Naive thymus-derived CD4-positive, alpha-beta T cell (primary cell): Measurements from ENCODE around the gene NEK7. TPM values are rescaled to one million over a fixed set of nuclear protein-coding genes. Genes with fewer than 3 reads are reported as not detected.

ENCODE experiments used
- ATAC-seq: fragments of 150-1000 bp; cut with Tn5 transposase; 2 replicates; pipeline ENCODE4 v1.10.0; 2021; ENCODE audit warnings: mild to moderate bottlenecking, moderate library complexity
- CTCF ChIA-PET: fragments of 350-600 bp; sonication (Branson Sonifier 250); formaldehyde crosslinking; loops from one replicate; lab custom pipeline; 2021; ENCODE audit warnings: antibody characterized with exemption; lab: Charles Lee
- POLR2A ChIA-PET: fragments of 350-600 bp; sonication (Branson Sonifier 250); formaldehyde crosslinking; loops from one replicate; lab custom pipeline; 2021; ENCODE audit warnings: antibody characterized with exemption, inconsistent platforms; lab: Charles Lee
- DNase-seq, 9 donors: peaks; one replicate each; pipeline versions ENCODE4 v3.0.0 to v3.0.0-alpha.2; 2020 to 2022; ENCODE audit warnings: mixed read lengths in 1 of 9
- H3K27ac ChIP-seq: one replicate; pipeline ENCODE4 v1.7.0; 2013; ENCODE audit warnings: mild to moderate bottlenecking, low read depth, low read length, moderate library complexity
- H3K27me3 ChIP-seq, 2 donors: one replicate each; pipeline ENCODE4 v1.7.0; 2013; ENCODE audit warnings: low read length in 2 of 2, mild to moderate bottlenecking in 2 of 2, moderate library complexity in 2 of 2; ENCODE audit not compliant: control insufficient read depth in 2 of 2, insufficient read depth in 2 of 2
- H3K36me3 ChIP-seq, 3 experiments: 1 replicate in 2 of 3; 2 replicates in 1 of 3; pipeline ENCODE4 v1.7.0; 2013; ENCODE audit warnings: low read length in 3 of 3, mild to moderate bottlenecking in 3 of 3, moderate library complexity in 1 of 3; ENCODE audit not compliant: insufficient read depth in 3 of 3, control insufficient read depth in 2 of 3
- H3K4me1 ChIP-seq, 2 donors: one replicate each; pipeline ENCODE4 v1.7.0; 2013; ENCODE audit warnings: low read length in 2 of 2, mild to moderate bottlenecking in 2 of 2, moderate library complexity in 1 of 2; ENCODE audit not compliant: control insufficient read depth in 2 of 2, insufficient read depth in 2 of 2
- H3K4me3 ChIP-seq: 2 replicates; pipeline ENCODE4 v1.7.0; 2013; ENCODE audit warnings: mild to moderate bottlenecking, low read length
- H3K9me3 ChIP-seq, 3 experiments: 1 replicate in 2 of 3; 2 replicates in 1 of 3; pipeline ENCODE4 v1.7.0; 2013; ENCODE audit warnings: low read length in 3 of 3; ENCODE audit not compliant: control insufficient read depth in 2 of 3
- H3K27ac Mint-ChIP-seq, 9 donors: one replicate each; pipeline ENCODE4 v1.8.0; 2020 to 2022; ENCODE audit warnings: mixed read lengths in 9 of 9, mild to moderate bottlenecking in 8 of 9, moderate library complexity in 5 of 9, inconsistent platforms in 2 of 9
- H3K27me3 Mint-ChIP-seq, 5 donors: one replicate each; pipeline ENCODE4 v1.8.0; 2021 to 2022; ENCODE audit warnings: mixed read lengths in 5 of 5, mild to moderate bottlenecking in 1 of 5
- H3K36me3 Mint-ChIP-seq, 5 donors: one replicate each; pipeline ENCODE4 v1.8.0; 2020 to 2022; ENCODE audit warnings: mixed read lengths in 5 of 5, mild to moderate bottlenecking in 3 of 5, inconsistent platforms in 1 of 5
- H3K4me1 Mint-ChIP-seq, 7 donors: one replicate each; pipeline ENCODE4 v1.8.0; 2020 to 2022; ENCODE audit warnings: mixed read lengths in 7 of 7, mild to moderate bottlenecking in 3 of 7, inconsistent platforms in 1 of 7
- H3K4me3 Mint-ChIP-seq, 10 donors: one replicate each; pipeline ENCODE4 v1.8.0; 2020 to 2022; ENCODE audit warnings: mild to moderate bottlenecking in 10 of 10, mixed read lengths in 10 of 10, moderate library complexity in 6 of 10, inconsistent platforms in 2 of 10
- H3K9me3 Mint-ChIP-seq, 11 donors: one replicate each; pipeline ENCODE4 v1.8.0; 2020 to 2022; ENCODE audit warnings: mixed read lengths in 11 of 11, mild to moderate bottlenecking in 4 of 11, inconsistent platforms in 1 of 11, moderate library complexity in 1 of 11
- intact Hi-C, 2 donors: fragments of 100-400 bp; cut with micrococcal nuclease; formaldehyde crosslinking; loops; one replicate each; pipeline ENCODE4 v1.15.1; 2023
- polyA plus RNA-seq, 2 donors: library from polyadenylated mRNA; unstranded; fragments of 300-500 nt; fragmentation: Illumina TruSeq; gene quantifications; one replicate each; pipeline ENCODE4 v1.2.3, GENCODE V29; 2021
- total RNA-seq, 6 experiments: library from RNA in 5 of 6; stranded (reverse) in 5 of 6; gene quantifications; 1 replicate in 5 of 6; 2 replicates in 1 of 6; pipeline ENCODE4 v1.2.3 and lab custom pipeline; 2021 to 2026

The NEK7 gene
- total and polyA plus RNA-seq, 7 experiments from 2014 or later: 25.1 to 68.4 (median 44.5) TPM

DNA sequence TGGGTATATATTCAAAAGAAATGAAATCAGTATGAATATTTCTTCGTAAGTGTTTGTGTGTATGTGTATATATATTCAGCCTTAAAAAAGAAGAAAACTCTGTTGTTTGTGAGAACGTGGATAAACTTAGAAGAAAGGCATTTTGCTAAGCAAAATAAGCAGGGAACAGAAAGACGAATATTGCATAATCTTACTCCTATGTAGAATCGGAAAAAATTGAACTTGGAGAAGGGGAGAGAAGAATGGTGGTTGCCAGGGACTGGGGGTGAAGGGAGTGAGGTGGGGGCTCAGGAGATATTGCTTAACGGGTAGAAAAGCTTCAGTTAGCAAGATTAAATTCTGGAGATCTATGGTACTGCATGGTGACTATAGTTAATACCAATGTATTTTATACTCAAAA lies 40.3 kb upstream of the NEK7 start:
- intact Hi-C loops: no loop called here
- H3K9me3 ChIP-seq: no peaks in the 10 kb centered on the region
- H3K27me3 ChIP-seq: no peaks in the 10 kb centered on the region
- DNase-seq (no peak), ATAC-seq (no peak)
- no peak overlapping the region for H3K27ac ChIP-seq
- no peaks in the 10 kb centered on the region for H3K4me1 Mint-ChIP-seq
- H3K4me3 Mint-ChIP-seq: no peak overlapping the region
- ChIA-PET CTCF (no interaction called here), POLR2A (no interaction called here)
- no peaks in the 10 kb centered on the region for H3K36me3 Mint-ChIP-seq
- H3K4me1 ChIP-seq: no peaks in the 10 kb centered on the region
- no peak overlapping the region for H3K4me3 ChIP-seq
- peaks cover 0 to 1% (median 0%) of the 10 kb centered on the region in 11 donors for H3K9me3 Mint-ChIP-seq
- H3K36me3 ChIP-seq: no peaks in the 10 kb centered on the region
- peaks cover 0 to 5% (median 3%) of the 10 kb centered on the region in 5 donors for H3K27me3 Mint-ChIP-seq
- no peak overlapping the region for H3K27ac Mint-ChIP-seq

DNA sequence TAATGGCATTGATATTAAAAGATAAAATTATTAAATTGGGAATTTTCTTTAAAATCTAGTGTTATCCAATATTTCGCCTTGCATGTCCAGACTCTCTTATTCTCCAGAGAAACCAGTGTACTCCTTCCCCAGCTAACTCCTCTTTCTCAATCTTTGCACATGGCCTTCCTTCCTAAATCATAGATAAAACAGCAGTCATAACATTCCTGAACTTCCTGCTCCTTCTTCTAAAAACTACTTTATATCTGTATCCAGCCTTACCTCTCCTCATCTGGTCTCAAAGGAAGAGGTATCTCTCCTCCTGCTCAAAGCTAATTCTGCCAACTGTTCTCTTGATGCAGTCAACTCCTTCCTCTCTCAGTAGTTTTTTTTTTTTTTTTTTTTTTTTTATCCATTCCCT lies 39.5 kb upstream of the NEK7 start:
- ChIA-PET CTCF (no interaction called here), POLR2A (no interaction called here)

DNA sequence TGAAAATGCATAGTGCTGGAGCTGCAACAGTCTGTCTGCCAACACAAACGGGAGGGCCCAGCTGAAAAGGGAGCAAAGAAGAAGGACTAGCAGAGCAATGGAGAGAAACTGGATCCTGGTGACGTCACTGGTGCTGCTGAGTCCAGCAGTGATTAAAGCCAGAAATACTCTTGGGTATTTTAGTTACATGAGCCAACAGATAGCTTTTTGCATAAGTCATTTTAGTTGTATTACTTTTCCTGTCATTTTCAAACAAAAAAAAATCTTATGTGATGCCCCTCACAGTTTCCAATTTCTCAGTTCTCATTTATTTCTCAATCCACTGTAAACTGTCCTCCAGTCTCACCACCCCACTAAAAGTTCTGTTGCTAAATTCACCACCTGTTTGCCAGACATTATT lies 38.7 kb upstream of the NEK7 start:
- ChIA-PET CTCF (no interaction called here), POLR2A (no interaction called here)
- Mint-ChIP-seq H3K27me3 (peaks cover 0 to 5% (median 3%) of the 10 kb centered on the region in 5 donors), H3K4me3 (no peak overlapping the region), H3K36me3 (no peaks in the 10 kb centered on the region), H3K27ac (no peak overlapping the region), H3K9me3 (peaks cover 0 to 1% (median 0%) of the 10 kb centered on the region in 11 donors), H3K4me1 (no peaks in the 10 kb centered on the region)
- Histone ChIP-seq H3K27ac (no peak overlapping the region), H3K9me3 (no peaks in the 10 kb centered on the region), H3K27me3 (no peaks in the 10 kb centered on the region), H3K4me1 (no peaks in the 10 kb centered on the region), H3K4me3 (no peak overlapping the region), H3K36me3 (no peaks in the 10 kb centered on the region)
- DNase-seq (no peak), ATAC-seq (no peak)
- intact Hi-C loops: no loop called here

More for the DNA sequence above, 39.5 kb upstream of the NEK7 start:
- Mint-ChIP-seq H3K4me3 (no peak overlapping the region), H3K9me3 (peaks cover 0 to 1% (median 0%) of the 10 kb centered on the region in 11 donors), H3K36me3 (no peaks in the 10 kb centered on the region), H3K27ac (no peak overlapping the region), H3K27me3 (peaks cover 0 to 5% (median 3%) of the 10 kb centered on the region in 5 donors), H3K4me1 (no peaks in the 10 kb centered on the region)
- Histone ChIP-seq H3K4me3 (no peak overlapping the region), H3K36me3 (no peaks in the 10 kb centered on the region), H3K9me3 (no peaks in the 10 kb centered on the region), H3K4me1 (no peaks in the 10 kb centered on the region), H3K27ac (no peak overlapping the region), H3K27me3 (no peaks in the 10 kb centered on the region)
- no peak for DNase-seq
- intact Hi-C loops: no loop called here
- ATAC-seq: no peak

- ChIA-PET POLR2A (no interaction called here), CTCF (no interaction called here)
- H3K4me1 ChIP-seq: no peaks in the 10 kb centered on the region
- DNase-seq: no peak
- no peak for ATAC-seq
- no peaks in the 10 kb centered on the region for H3K27me3 ChIP-seq
- Mint-ChIP-seq H3K27me3 (peaks cover 0 to 3% (median 0%) of the 10 kb centered on the region in 5 donors), H3K36me3 (no peaks in the 10 kb centered on the region), H3K4me1 (no peaks in the 10 kb centered on the region), H3K27ac (no peak overlapping the region), H3K9me3 (peaks cover 0 to 1% (median 0%) of the 10 kb centered on the region in 11 donors), H3K4me3 (no peak overlapping the region)
- no peak overlapping the region for H3K4me3 ChIP-seq
- H3K9me3 ChIP-seq: no peaks in the 10 kb centered on the region
- no peaks in the 10 kb centered on the region for H3K36me3 ChIP-seq
- no peak overlapping the region for H3K27ac ChIP-seq
- intact Hi-C loops: no loop called here
Observed at GRCh38 chr1:198119906-198120305, 36.9 kb upstream of the NEK7 start.

DNA sequence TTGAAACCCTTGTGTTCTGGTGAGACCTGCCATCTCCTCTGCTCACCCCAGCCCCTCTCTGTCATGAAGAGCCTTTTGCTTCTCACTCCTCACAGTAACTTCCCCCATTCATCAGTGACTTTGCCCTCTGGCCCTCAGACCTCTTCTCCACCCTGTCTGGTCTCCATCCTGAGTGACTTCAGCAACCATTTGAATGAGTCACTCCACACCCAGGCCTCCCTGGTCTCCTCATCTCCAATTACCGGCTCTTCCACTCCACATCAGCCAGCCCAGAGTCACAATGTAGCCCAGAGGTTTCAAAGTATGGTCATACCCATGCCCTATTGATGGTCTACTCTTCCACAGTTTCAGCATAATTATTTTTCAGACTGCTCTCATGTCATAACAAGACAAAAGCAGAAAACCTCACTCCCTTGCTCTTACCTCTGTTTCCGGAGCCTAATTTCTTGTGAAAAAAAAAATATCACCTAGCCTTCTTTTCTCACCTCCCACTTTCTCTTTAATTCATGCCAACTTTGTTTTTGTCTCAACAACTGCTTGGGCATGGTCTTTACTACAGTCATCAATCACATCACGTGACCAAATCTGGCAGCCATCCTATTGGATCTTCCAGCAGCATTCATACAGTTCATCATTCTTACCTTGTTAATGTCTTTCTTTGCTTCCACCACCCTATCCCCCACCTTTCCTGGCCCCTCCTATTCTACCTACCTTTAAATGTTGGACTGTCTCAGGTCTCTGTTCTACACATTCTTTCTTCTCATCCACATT lies 35.6 kb upstream of the NEK7 start:
- ChIA-PET CTCF (no interaction called here), POLR2A (no interaction called here)
- H3K4me1 Mint-ChIP-seq: no peaks in the 10 kb centered on the region
- Histone ChIP-seq H3K4me1 (no peaks in the 10 kb centered on the region), H3K27ac (no peak overlapping the region), H3K9me3 (no peaks in the 10 kb centered on the region), H3K27me3 (no peaks in the 10 kb centered on the region), H3K36me3 (no peaks in the 10 kb centered on the region), H3K4me3 (no peak overlapping the region)
- ATAC-seq: no peak
- peaks cover 0 to 6% (median 0%) of the 10 kb centered on the region in 5 donors for H3K27me3 Mint-ChIP-seq
- no peaks in the 10 kb centered on the region for H3K36me3 Mint-ChIP-seq
- H3K9me3 Mint-ChIP-seq: peaks cover 0 to 1% (median 0%) of the 10 kb centered on the region in 11 donors
- H3K4me3 Mint-ChIP-seq: no peak overlapping the region
- no peak overlapping the region for H3K27ac Mint-ChIP-seq
- intact Hi-C loops: no loop called here
- DNase-seq: no peak

DNA sequence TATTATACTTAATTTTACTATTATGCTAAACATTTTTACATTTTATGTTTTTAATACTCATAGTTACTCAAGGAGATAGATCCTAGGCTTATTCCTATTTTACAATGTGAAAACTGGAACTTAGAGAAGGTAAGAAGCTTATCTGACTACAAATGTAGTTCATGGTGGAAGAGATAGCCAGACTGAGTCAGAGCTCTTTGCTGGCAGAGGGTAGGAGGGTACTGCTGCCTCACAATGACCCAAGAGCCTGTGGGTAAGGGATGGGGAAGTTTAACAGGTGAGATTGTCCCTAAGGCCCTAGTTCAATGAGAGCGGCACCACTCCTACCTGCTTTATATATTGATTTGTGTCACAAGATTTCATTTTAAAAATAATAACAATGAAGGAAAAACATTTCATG lies 34.1 kb upstream of the NEK7 start:
- Mint-ChIP-seq H3K4me1 (peaks cover 0 to 1% (median 0%) of the 10 kb centered on the region in 7 donors), H3K27me3 (peaks cover 0 to 6% (median 0%) of the 10 kb centered on the region in 5 donors), H3K9me3 (peaks cover 0 to 1% (median 0%) of the 10 kb centered on the region in 11 donors), H3K36me3 (peaks cover 0 to 2% (median 0%) of the 10 kb centered on the region in 5 donors), H3K4me3 (no peak overlapping the region), H3K27ac (no peak overlapping the region)
- Histone ChIP-seq H3K36me3 (no peaks in the 10 kb centered on the region), H3K4me3 (no peak overlapping the region), H3K27ac (no peak overlapping the region), H3K4me1 (no peaks in the 10 kb centered on the region), H3K9me3 (no peaks in the 10 kb centered on the region), H3K27me3 (no peaks in the 10 kb centered on the region)
- intact Hi-C loops: no loop called here
- ATAC-seq (no peak), DNase-seq (no peak)
- POLR2A ChIA-PET: no interaction called here
- CTCF ChIA-PET: interaction anchor here (0.7 kb wide), 1 partner anchor 508 kb away, joined by 3 read pairs; no protein-coding TSS in a partner anchor

GRCh38 chr1:198123133-198123532 lies 33.7 kb upstream of the NEK7 start:
- no peak overlapping the region for H3K4me3 ChIP-seq
- H3K4me1 ChIP-seq: no peaks in the 10 kb centered on the region
- peaks cover 0 to 1% (median 0%) of the 10 kb centered on the region in 7 donors for H3K4me1 Mint-ChIP-seq
- no peaks in the 10 kb centered on the region for H3K9me3 ChIP-seq
- ATAC-seq (no peak), DNase-seq (no peak)
- H3K36me3 ChIP-seq: no peaks in the 10 kb centered on the region
- H3K9me3 Mint-ChIP-seq: peaks cover 0 to 1% (median 0%) of the 10 kb centered on the region in 11 donors
- ChIA-PET POLR2A (no interaction called here), CTCF (interaction anchor here (0.7 kb wide), 1 partner anchor 508 kb away, joined by 3 read pairs; no protein-coding TSS in a partner anchor)
- no peak overlapping the region for H3K4me3 Mint-ChIP-seq
- intact Hi-C loops: no loop called here
- H3K27ac ChIP-seq: no peak overlapping the region
- no peak overlapping the region for H3K27ac Mint-ChIP-seq
- H3K27me3 ChIP-seq: no peaks in the 10 kb centered on the region
- peaks cover 0 to 2% (median 0%) of the 10 kb centered on the region in 5 donors for H3K36me3 Mint-ChIP-seq
- H3K27me3 Mint-ChIP-seq: peaks cover 0 to 8% (median 0%) of the 10 kb centered on the region in 5 donors
